Subcutaneous adipose tissue (tissue), 4 donors: ENCODE measurements around the gene PNRC2. TPM values are rescaled to one million over a fixed set of nuclear protein-coding genes. Genes with fewer than 3 reads are reported as not detected.

Experiments used
- total RNA-seq, 4 donors: library from RNA; depleted of rRNA; stranded (reverse); fragments of >200 nt; gene quantifications; one replicate each; pipeline ENCODE4 v1.1.0, GENCODE V29; 2016
- TF ChIP-seq, protein P1 (sequence below): fragments of 450-650 bp; IDR thresholded peaks from one replicate; pipeline ENCODE4 v1.5.1; 2016; ENCODE audit warnings: low read depth, mild to moderate bottlenecking, control low read depth, antibody characterized with exemption, moderate library complexity

The PNRC2 gene
- total RNA-seq, 4 donors from 2014 or later, result 90.0 to 118 (median 110) TPM

DNA sequence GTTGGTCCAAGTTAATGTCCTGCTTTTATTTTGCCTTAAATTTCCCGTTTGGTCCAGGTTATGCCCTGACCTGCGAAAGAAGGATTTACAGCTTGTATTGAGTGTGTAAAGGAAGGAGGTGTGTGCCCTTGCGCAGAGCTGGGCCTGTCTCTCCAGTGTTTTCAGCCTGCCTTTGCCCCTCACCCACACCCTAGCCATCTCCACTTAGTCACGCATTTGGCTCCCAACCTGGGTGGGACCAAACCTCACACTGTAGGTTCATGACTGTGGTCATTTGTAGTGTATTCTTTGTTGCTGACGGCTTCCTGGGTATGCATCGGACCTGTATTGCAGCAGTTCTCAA lies 21.1 kb downstream of the PNRC2 start:
- TF ChIP-seq, protein P1, sequence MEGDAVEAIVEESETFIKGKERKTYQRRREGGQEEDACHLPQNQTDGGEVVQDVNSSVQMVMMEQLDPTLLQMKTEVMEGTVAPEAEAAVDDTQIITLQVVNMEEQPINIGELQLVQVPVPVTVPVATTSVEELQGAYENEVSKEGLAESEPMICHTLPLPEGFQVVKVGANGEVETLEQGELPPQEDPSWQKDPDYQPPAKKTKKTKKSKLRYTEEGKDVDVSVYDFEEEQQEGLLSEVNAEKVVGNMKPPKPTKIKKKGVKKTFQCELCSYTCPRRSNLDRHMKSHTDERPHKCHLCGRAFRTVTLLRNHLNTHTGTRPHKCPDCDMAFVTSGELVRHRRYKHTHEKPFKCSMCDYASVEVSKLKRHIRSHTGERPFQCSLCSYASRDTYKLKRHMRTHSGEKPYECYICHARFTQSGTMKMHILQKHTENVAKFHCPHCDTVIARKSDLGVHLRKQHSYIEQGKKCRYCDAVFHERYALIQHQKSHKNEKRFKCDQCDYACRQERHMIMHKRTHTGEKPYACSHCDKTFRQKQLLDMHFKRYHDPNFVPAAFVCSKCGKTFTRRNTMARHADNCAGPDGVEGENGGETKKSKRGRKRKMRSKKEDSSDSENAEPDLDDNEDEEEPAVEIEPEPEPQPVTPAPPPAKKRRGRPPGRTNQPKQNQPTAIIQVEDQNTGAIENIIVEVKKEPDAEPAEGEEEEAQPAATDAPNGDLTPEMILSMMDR, result no peak

GRCh38 chr1:23984417-23985186 lies 25.0 kb downstream of the PNRC2 start:
- TF ChIP-seq, protein P1, result no peak

DNA sequence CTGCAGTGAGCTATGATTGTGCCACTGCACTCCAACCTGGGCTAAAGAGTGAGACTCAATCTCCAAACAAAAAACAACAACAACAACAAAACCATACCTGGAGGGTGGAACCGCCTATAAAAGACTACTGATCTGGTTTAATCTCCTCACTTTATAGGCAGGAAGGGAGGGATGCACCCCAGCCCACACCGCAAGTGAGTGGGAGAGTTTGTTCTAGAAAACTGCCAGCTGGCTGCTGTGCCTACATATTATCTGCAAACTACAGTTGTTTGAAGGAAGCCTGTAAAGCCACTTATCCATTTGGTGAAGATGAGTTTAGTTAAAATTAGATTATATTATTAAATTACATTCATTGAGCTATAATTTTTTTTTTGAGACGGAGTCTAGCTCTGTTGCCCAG lies 29.6 kb downstream of the PNRC2 start:
- TF ChIP-seq, protein P1, result no peak

GRCh38 chr1:23995431-23995837 lies 35.8 kb downstream of the PNRC2 start:
- TF ChIP-seq, protein P1, result no peak

DNA sequence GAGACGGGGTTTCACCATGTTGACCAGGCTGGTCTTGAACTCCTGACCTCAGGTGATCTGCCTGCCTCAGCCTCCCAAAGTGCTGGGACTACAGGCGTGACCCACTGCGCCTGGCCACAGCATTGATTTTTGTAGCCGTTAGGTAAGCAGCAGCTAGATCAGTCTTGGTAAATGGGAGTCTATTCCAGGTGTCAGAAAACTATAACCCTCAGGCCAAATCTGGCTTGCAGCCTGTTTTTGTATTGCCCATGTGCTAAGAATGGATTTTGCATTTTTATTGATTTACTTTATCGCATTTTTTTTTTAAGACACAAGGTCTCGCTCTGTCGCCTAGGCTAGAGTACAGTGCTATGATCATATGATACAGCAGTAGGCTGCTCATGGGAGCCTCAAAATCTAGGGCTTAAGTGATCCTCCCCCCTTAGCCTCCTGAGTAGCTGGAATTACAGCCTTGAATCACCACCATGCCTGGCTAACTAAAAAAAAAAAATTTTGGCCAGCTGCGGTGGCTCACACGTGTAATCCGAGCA lies 37.1 kb downstream of the PNRC2 start:
- TF ChIP-seq, protein P1, result no peak

GRCh38 chr1:23997812-23998211 lies 38.2 kb downstream of the PNRC2 start:
- TF ChIP-seq, protein P1, result no peak

- TF ChIP-seq, protein P1, result no peak
Measured at GRCh38 chr1:23999156-23999671, 39.6 kb downstream of the PNRC2 start.
